Fibroblast of skin of right quadriceps (primary cell): ENCODE results near the gene LTB4R2.
"Not testable (repeated sequence)": the region's sequence is repeated elsewhere in the genome, so short reads cannot be mapped to it uniquely, and the experiment has no call there.

Experiments
- DNase-seq: peaks from one replicate; pipeline ENCODE4 v3.0.0-alpha.2; 2013

The LTB4R2 gene

DNA sequence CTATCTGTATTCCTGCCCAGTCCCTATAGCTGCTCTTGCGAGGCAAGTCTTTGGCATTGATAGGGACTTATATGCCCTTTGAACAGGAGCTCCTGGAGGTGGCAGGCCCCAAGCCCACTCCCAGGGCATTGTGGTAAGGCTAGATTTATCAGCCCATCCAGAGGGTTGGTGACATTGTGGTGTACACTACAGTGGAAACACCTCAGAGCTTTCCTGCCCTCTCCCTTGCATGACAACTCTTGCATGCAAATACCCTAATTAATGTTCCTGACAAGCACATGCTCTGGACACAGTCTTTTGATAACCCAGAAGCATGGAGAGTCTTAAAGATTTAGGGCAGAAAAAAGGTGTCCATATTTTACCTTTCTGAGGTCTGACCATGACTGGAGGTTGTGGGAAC lies 30.7 kb downstream of the LTB4R2 start:
- no peak for DNase-seq

DNA sequence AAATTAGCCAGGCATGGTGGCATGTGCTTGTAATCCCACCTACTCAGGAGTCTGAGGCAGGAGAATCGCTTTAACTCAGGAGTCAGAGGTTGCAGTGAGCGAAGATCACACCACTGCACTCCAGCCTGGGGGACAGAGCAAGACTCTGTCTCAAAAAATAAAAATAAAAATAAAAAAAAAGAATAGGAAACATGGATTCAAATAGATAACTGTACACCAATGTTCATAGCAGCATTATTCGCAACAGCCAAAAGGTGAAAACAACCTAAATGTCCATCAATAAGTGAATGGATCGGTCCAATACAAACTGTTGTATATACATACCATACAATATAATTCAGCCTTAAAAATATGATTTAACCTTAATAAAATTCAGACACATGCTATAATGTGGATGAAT lies 32.9 kb downstream of the LTB4R2 start:
- DNase-seq: no peak

DNA sequence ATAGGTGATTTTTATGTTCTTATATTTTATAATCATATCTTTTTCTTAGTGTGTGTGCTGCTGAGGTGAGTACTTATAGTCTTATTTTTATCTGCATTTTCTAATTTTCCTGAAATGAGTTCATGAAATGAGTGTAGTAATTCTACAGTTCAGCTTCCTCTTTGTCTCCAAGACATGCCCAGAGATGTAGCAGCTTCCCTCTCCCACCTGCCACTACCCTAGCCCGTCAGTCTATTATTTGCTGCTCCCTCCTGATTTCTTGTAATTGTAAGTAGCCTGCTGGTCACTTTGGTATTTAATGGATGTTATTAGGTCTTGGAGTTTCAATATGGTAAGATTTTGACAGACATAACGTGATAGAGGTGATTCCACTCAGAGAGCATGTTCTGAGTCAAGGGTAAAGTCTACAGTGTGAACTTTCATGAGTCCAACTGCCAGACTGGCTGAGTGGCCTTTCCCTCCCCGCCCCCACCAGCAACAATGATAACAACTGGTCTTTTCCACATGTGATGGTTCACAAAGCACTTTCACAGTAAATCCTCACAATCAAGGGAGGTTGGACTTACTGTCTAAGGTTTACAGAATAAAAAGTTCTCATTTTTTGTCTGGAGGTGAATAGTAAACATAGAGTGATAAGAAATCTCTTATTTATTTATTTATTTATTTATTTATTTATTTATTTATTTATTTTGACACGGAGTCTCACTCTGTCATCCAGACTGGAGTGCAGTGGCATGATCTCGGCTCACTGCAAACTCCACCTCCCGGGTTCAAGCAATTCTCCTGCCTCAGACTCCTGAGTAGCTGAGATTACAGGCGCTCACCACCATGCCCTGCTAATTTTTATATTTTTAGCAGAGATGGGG lies 34.1 kb downstream of the LTB4R2 start:
- DNase-seq: no peak

DNA sequence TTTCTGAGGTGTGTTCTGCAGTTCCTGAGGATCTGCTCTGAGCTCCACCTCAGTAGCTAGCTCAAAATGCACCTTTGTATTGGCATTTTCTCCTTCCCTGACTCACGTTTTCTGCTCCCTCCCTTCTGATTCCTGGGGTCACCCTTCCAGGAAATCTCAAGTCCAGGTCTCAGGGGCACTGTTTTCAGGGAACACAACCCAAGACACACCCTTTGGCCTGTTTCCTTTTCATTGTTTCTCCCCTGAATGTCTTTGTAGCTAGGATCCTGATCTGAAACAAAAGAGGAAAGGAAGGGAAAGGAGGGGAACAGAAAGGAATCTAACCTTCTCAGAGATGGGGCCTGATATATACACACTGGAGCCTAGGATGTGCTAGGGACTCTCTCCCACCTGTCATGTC lies 37.2 kb downstream of the LTB4R2 start:
- no peak for DNase-seq

DNA sequence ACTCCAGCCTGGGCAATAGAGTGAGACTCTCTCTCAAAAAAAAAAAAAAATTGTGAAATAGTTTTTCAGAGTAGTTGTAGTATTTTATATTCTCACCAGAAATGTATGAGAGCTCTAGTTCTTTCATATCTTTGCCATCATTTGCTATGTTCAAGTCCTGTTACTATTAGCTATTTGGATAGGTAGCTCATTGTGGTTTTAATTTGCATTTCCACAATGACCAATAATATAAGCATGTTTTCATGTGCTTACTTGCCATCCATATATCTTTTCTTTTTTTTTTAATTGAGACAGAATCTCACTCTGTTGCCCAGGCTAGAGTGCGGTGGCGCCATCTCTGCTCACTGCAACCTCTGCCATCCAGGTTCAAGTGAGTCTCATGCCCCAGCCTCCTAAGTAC lies 38.2 kb downstream of the LTB4R2 start:
- no peak for DNase-seq

DNA sequence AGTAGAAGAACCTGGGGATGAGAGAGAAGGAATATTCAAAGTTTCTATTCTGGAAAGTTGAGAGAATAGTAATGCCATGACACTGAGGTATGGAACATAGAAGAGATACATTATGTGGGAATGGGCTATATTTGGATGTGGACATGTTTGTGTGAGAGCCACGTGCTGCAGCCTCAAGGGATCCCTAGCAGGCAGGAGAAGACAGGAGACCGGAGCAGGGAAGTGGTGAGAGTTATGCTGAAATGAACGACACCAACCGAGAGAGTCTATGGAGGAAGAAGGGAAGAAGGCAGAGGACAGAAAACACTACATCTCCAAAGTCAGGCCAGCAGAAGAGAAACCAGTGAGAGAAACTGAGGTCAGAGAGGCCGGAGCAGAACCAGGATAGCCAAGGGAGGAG lies 39.8 kb downstream of the LTB4R2 start:
- DNase-seq: no peak

DNA sequence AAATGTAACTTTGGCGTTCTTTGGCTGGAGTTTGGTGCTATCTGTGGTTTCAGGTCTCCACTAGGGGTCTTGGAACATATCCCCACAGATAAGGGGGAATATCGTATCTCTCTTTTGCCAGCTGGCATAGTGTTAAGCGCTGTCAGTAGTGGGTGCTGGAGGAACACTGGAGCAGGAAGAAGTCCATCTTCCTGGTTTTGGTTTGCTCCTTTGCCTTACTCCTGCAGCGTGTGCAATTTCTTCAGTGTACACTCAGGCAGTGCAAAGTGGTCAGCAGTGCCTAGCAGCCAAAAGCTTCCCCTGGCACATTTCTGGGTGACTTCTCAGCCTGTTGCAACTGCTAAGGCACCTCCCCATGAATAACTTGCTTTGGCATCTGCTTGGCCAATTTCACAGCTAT lies 41.6 kb downstream of the LTB4R2 start:
- DNase-seq: peak; percentile 30

DNA sequence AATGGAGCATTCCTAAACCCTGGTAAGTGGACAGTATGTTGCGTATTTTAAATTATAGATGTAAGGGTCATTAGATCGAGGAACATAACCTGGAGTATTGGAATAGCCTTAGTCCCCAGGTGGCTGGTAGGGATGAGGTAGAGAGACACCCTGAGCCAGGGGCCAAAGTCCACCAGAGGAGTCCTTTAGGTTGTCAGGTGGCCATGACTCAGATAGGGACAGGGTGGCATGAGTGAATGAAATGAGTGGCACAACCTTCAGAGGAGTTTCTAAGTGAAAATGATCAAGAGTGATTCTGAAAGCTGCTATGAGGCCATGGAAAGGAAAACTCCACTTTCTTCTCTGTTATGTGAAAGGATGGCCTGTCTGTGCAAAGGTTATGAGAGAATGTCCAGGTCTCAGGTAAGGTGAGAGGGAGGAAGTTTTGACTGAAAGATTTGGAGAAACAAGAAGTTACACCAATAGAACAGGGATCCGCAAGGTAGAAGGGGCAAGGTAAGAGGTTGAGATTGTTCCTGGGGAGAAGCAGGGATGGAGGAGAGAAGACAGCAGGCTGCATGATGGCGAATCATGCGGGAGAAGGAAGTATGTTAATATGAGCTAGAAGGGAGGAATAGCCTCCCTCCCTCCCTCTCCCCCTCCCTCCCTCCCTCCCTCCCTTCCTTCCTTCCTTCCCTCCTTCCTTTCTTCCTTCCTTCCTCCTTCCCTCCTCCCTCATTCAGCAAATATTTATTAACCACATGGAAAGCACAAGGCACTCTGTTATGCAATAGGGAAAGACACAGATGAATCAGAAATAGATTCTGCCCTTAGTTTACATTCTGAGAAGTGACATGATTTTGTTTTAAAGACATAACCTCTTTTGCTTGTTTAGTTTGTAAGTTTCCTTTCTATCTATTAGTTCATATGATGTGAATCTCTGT lies 43.9 kb downstream of the LTB4R2 start:
- peak; percentile 58 for DNase-seq

DNA sequence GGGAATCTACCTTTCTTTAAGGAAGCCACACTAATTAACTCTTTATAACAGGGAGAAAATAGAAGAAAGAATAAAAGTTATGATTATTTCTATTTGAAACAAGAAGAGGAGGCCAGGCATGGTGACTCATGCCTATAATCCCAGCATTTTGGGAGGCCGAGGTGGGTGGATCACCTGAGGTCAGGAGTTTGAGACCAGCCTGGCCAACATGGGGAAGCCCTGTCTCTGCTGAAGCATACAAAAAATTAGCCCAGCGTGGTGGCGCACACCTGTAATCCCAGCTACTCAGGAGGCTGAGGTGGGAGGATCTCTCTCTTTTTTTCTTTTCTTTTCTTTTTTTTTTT lies 44.5 kb downstream of the LTB4R2 start:
- DNase-seq: not testable (repeated sequence)

DNA sequence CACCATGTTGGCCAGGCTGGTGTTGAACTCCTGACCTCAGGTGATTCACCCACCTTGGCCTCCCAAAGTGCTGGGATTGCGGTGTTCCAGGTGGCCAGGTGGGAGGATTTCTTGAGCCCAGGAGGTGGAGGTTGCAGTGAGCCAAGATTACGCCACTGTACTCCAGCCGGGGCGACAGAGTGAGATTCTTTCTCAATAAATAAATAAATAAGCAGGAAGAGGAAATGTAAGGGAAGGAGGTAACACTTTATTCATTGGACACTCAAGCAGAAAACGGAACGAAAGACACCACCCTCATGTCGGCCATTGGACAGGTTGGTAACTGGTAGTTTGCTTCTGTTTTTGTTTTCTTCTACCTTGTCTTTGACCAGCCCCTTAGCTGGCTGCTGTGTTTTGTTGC lies 45.1 kb downstream of the LTB4R2 start:
- no peak for DNase-seq

DNA sequence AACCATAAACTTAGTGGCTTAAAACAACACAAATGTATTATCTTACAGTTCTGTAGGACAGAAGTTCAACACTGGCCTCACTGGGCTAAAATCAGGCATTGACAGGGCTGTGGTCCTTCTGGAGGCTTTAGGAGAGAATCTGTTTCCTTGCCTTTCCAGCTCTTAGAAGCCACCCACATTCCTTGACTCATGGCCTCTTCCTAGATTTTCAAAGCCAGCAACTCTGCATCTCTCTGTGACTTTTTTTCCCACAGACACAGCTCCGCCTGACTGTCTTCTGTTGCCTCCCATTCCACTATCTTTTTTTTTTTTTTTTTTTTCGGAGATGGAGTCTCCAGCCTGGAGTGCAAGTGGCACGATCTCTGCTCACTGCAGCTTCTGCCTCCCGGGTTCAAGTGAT lies 46.3 kb downstream of the LTB4R2 start:
- no peak for DNase-seq

DNA sequence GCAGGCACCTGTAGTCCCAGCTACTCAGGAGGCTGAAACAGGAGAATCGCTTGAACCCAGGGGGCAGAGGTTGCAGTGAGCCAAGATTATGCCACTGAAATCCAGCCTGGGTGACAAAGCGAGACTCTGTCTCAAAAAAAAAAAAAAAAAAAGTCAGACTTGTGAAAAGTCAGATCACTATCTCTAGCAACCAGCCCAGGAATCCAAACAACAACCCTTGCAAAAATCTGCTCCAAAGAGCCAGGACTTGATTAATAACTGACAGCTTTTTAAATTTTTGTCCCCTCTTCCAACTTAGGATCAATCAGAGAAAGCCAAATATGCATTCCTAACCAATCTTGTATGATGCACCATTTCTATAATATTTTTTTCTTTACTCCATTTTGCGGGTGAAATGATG lies 50.3 kb downstream of the LTB4R2 start:
- no peak for DNase-seq

DNA sequence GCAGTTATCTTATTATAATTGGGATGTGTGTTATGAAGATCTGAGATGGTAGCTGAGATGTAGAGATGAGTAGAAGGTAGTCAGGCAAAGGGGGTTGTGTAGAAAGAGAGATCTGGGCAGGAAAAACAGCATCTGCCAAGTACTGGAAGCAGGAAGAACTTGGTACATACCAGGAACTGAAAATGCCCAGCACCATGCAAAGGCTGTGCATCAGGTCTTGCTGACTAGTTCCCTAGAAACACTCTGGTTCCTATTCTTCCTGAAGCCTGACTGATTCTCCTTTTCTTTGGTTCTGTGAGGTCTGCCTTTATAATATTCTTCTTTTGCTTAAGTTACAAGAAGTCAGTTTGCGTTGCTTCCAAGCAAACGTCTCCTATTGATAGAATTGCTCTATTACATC lies 51.4 kb downstream of the LTB4R2 start:
- DNase-seq: no peak
